SKM-1 treated with dmso at 0.1 percent for 144 hours (cell line): ENCODE data around the gene ITGA7.

ENCODE experiments used
- DNase-seq: peaks from one replicate; lab custom pipeline; 2025; ENCODE audit not compliant: unreplicated experiment; lab: John Stamatoyannopoulos, UW

The ITGA7 gene

DNA sequence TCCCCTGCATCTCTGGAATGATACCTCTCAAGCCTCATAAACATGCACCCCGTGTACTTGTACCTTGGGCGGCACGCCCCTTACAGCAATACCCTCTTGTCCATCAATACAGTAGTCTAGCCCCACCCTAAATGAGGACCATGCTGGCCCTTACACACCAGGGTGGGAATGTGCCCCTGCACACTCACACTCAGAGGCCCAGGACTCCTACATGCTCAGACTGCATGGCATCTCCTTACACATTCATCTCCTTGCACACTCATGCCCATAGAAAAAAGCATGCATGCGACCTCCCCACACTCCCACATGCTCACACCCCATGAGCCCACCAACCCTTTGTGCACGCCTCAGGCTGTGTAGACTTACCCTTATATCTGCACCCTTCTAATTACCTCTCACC lies 22.0 kb downstream of the ITGA7 start:
- DNase-seq = no peak

DNA sequence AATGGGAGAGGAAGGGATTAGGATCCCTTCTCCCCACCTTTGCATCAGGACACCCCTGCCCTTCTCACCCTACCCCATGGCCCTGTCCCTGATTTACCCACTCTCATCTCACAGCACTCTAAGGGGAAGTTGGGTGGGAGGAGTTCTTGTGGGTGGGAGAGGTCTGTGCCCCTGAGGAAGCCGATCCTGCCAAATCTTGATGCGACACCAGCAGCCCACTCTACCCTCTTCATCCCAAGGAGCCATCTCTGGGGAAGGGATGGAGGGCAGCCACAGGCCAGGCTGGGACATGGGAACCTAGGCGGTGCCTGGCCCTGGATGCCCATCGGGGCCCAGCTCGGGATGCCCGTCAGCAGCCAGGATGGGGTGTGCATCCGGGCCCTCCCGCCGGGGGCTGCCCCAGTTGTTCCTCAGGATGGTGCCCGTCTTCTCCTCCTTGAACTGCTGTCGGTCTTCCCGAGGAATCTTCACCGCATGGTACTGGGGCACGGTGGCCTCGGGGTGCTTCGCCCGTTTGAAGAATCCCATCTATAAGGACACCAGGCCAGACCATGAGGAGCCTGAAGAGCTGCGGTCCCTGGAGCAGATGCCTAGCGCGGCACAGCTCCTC lies 22.8 kb downstream of the ITGA7 start:
- no peak for DNase-seq

DNA sequence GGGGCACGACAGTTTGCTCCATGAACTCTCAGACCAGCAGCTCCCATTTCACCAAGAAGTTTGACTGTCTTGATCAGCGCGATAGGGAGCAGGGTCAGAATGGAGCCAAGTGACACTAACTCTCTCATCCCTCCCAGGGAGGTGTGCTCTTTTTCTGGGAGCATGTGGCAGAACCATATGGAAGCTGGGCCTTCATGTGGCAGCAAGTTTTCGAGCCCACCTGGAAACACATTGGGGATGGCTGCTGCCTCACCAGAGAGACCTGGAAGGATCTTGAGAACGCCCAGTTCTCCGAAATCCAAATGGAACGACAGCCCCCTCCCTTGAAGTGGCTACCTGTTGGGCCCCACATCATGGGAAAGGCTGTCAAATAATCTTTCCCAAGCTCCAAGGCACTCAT lies 24.0 kb downstream of the ITGA7 start:
- DNase-seq = no peak

DNA sequence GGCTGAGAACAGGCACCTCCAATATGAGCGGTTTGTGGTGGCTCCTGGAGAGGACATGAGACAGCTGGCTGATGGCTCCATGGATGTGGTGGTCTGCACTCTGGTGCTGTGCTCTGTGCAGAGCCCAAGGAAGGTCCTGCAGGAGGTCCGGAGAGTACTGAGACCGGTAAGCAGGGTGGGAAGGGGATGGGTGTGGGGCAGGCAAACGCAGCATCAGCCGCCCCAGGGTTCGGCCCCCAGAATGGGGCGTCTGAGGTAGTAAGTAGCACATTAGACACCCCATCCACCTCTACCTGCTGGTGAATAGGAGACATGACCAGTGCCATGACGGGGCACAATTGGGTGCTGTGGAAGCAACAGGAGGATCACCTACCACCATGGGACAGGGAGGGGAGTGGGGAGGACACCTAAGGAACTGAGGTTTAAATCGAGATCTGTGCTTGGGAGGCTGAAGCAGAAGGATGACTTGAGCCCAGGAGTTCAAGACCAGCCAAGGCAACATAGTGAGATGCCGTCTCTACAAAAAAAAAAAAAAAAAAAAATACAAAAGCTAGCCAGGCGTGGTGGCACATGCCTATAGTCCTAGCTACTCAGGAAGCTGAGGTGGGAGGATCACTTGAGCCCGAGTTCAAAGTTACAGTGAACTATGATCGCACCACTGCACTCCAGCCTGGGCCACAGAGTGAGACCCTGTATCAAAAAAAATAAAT lies 25.5 kb downstream of the ITGA7 start:
- DNase-seq = no peak

DNA sequence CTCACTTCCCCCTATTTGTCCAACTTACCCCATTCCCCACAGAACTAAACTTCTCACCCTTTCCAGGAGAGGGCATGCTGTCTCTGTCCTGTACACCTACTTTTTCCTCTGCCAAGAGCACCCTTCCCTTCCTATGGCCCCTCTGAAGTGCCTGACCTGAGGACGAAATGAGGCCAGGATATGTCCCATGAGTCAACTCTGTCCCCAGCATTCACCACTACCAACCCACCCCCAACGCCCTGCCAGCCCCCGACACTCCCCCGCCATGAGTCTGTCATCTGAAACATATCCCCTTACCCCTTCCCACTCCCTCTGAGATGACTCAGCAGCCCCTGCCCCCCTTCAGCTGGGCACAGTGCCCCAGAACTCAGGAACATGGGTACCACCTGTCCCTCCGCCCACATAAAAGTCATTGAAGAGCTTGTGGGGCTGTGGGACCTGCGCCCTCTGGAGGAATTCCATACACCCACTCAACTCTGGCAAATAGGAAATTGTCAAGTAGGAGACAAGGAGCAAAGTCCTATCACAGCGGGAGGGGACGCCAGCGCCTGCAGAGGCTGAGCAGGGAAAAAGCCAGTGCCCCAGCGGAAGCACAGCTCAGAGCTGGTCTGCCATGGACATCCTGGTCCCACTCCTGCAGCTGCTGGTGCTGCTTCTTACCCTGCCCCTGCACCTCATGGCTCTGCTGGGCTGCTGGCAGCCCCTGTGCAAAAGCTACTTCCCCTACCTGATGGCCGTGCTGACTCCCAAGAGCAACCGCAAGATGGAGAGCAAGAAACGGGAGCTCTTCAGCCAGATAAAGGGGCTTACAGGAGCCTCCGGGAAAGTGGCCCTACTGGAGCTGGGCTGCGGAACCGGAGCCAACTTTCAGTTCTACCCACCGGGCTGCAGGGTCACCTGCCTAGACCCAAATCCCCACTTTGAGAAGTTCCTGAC lies 26.3 kb downstream of the ITGA7 start:
- DNase-seq = peak; percentile 39

DNA sequence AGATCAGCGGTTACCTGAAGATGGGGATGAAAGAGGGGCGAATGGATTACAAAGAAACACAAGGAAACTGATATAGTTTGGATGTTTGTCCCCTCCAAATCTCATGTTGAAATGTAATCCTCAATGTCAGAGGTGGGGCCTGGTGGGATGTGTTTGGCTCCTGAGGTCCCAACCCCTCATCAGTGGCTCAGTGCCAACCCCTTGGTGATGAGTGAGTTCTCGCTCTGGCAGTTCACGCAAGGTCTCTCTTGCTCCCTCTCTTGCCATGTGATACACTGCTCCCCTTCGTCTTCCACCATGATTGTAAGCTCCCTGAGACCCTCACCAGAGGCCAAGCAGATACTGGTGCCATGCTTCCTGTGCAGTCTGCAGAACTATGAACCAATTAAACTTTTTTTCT lies 28.0 kb downstream of the ITGA7 start:
- DNase-seq = no peak

DNA sequence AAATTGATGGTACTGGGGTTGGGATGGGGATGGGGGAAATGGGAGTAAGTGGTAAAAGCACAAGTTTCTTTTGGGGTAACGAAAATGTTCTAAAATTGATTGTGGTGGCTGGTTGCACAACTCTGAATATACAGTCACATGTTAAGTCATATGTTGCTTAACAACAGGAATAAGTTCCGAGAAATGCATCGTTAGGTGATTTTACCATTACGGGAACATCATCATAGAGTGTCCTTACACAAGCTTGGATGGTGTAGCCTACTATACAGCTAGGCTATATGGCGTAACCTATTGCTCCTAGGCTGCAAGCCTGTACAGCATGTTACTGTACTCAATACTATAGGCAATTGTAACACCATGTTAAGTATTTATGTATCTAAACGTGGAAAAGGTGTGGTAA lies 31.0 kb downstream of the ITGA7 start:
- peak; percentile 30 for DNase-seq

DNA sequence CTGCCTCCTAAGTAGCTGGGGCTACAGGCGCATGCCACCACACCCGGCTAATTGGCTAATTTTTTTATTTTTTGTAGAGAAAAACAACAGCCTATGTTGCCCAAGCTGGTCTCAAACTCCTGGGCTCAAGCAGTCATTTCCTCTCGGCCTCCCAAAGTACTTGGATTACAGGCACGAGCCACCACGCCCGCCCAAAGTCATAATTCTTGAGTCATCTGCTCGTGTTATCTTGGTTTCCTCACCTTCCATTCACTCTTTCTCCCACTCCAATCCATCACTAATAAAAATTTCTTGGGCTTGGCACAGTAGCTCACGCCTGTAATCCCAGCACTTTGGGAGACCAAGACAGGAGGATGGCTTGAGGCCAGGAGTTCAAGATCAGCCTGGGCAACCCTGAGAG lies 32.0 kb downstream of the ITGA7 start:
- DNase-seq = no peak

DNA sequence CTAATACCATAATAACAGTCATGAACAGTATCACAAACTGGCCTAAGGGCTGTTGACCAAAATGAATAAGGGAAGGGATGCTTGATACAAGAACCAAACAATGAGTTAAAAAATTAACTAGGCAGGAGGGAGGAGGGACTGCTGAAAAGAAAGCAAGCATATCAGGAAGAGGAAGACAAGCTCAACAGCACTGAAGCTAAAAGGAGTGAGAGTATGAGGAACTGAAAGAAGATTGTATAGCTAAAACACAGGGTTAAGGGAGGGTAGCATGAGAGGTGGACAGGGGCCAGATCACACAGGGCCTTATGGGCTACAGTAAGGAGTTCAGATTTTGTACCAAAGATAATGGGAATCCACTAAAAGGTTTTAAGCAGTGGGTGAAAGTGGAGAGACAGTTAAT lies 34.1 kb downstream of the ITGA7 start:
- peak; percentile 47 for DNase-seq

DNA sequence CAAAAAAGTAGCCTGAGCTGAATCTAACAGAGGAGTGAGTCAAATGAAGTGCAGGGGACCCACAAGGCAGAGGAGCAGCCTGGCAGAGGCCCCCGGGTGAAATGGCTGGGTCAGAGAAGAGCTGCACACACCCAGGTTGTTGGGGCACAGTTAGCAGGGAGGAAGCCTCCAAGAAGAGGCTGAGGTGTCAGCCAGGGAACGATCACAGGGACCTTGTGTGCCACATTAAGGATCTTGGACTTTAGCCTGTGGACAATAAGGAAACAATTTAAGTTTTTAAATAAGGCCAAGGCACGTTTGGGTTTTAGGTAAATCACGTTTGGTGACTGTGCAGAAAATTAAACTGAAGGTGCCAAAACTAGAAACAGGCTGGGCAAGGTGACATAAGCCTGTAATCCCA lies 36.0 kb downstream of the ITGA7 start:
- DNase-seq = no peak

DNA sequence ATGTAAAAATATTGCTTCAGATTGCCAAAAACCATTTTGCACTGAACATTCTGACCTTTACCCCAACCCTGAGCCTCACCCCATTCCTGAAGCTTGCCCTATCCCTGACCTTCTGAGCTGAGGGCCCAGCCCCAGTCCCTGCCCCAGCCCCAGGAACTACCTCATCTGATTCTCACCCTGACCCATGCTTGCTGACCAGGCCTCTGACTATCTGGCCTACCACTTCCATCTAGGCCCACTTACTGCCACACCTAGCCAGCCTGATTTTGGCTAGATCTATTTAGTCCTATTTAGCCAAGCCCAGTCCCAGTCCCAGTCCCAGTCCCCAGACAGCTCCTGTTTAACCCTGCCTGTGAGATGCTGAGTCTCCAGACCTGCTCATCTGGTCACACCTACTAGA lies 37.4 kb downstream of the ITGA7 start:
- no peak for DNase-seq

DNA sequence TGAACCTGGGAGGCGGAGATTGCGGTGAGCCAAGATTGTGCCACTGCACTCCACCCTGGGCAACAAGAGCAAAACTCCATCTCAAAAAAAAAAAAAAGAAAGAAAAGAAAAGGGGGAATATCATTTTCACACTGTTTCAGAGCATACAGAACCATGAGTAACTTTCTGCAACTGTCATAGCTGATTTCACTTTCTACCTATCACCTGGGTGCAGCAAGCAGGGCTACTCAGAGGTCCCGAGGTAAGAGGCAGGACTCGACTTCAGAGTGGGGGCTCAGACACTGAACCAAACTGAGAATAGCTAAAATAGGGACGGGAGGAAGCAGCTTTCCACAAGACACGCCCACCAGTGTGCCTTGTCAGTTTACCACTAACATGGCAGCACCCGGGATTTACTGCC lies 41.2 kb downstream of the ITGA7 start:
- no peak for DNase-seq

DNA sequence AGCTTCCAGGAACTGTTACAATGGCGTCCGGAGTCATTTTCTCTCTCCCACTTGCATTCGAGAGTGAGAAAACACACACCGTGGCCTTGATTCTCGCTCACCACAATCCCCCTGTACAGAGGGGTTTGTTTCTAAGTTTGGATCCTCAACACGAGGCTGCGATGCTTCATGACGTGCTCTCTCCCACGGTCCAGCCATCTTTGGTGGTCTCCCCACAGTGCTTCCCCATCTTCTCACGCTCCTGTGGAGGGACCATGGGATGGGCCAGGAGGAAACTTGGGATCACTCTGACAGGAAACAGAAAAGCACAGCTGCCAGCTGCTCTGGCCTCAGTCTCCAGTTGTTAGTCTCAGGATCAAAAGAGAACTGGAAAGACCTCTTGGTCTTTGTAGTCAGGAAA lies 42.9 kb downstream of the ITGA7 start:
- no peak for DNase-seq

DNA sequence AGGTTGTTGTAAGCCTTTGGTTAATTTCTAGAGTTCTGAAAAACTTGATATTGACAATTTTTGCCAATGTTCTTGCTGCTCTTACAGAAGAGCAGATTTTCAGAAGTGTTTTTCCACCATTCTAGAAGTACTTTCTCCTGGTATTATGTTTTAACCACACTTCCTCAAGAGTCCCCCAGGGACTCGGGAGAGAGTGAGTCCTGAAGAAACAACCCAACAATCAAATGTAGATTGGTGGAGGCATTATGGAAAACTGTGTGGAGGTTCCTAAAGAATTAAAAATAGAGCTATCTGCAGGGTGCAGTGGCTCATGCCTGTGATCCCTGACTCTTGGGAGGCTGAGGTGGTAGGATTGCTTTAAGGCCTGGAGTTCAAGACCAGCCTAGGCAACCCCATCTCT lies 44.3 kb downstream of the ITGA7 start:
- DNase-seq = no peak

DNA sequence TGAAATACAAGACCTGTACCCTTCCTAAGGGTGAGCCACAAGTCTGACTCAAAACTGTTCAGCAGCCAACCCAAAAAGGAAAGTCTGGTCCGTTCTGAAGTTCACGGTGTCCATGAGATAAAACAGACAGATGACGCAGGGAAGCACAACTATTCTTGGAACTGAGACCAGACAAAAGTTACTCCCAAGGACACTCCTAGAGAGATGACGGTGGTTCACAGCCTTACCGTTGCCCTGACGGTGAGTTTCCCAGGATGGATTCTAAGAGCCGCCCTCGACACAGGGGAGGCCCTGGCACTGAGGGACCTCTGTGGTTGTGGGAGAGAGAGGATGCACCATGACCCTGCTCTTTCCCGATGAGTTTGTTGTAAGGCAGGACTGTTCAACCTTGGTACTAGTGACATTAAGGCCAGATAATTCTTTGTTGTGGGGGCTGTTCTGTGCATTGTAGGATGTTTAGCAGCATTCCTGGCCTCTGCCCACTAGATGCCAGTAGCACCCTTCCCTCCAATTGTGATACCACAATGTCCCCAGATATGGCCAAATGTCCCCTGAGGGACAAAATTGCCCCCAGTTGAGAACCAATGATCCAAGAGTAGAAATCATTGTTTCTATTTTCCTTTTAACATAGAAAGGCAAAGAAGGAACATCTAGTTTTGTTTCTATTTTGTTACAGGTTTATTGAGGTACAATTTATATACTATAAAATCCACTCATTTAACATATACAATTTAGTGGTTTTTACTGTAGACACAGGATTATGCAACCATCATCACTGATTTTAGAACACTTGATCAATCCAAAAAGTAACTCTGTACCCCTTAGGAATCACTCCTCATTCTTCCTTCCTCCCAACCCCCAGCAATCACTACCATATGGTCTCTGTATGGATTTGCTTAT lies 48.0 kb downstream of the ITGA7 start:
- no peak for DNase-seq

DNA sequence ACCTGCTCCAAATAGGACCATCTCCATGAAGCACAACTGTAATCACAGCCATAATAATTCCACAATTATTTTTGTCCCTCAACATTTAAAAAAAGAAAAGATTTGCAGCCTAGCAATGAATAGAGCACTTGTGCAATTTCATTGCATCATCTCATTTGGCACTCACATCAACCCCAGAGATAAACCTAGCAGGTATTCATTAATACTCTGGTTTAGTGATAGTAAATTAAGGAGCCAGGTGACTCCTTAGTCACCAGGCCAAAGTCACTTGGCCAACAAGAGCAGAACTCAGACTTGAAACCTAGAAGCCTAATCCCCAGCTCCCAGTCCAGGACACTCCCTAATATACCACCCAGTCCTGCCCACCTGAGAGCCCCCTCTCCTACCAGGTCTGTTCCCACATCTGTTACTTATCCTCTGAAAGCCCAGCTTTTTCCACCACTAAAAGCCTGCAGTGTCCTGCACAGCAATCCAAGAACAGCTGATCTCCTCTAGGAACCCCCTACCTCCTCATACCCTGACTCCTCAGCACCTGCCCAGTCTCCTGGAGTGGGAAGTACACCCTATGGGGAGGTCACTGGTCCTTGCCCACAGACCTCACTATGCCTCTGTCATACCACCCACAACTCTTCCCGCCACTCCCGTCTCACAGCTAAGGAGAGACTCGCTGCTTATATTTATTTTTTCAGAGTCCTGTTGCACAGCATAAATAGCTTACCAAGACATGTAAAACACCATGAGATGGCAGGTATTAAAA lies 48.9 kb downstream of the ITGA7 start:
- no peak for DNase-seq

DNA sequence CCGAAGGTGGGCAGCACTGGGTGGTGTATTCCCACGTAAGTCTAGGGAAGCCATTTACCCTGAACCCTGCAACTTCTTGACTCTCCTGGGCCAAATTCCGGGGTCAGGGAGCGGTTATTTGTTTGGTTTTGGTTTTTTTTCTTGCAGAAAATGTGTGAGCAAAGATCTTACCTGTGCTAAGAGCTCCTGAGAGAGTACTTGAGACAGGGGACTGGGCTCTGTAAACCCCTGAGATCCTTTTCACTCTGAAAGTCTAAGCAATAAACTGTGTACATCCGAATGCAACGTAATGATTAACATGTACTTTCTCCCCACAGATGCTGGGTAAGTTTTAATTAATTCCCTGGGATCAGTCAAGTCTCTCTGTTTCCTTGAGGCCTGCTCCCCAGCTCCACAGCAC lies 49.5 kb downstream of the ITGA7 start:
- no peak for DNase-seq

DNA sequence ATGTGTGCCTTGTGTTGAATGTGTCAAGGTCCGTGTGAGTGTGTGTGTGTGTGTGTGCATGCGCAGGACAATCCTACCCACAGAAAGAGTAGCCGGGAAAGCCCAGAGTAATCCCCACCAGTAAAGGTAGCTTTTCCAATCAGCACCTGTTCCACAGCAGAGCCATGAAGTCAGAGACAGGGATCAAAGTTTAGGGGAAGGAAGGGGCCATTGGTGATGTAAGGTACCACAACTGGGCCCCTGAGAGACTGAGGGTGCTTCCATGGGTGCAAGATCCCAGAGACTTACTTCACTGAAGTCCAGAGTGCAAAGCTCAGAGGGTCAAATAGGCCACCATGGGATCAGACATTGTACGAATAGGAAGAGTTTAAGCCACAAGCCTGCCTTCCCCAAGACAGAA lies 50.5 kb downstream of the ITGA7 start:
- no peak for DNase-seq

DNA sequence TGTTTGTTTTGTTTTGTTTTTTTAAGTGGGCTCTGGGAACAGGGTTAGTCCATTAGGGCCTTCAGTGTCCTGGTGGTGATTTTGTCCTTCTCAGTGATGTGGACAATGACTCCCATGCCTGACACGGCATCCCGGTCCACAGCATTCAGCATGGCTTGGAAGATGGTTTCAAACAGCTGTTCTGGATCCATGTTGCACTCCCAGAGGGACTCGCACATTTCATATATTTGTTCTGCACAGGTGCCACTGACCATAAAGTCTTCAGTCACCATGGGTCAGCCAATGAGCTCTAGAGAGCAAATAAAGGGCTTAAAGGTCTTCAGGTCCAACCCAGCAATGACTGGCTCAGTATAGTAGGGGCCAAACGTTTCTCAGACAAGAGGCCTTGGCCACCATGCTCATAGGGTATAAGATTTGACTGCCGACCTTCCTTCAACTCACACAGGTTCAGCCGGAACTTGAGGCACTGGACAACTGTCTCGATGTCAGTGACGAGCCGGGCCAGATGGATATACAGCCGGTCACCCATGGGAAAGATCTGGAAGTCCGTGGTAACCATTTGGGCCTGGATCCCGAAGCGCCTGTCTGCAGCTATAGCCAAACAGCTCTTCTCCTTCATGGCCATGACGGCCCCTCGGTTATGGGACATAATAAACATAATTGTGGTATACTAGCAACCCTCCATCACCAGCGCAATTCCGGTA lies 53.0 kb downstream of the ITGA7 start:
- no peak for DNase-seq

DNA sequence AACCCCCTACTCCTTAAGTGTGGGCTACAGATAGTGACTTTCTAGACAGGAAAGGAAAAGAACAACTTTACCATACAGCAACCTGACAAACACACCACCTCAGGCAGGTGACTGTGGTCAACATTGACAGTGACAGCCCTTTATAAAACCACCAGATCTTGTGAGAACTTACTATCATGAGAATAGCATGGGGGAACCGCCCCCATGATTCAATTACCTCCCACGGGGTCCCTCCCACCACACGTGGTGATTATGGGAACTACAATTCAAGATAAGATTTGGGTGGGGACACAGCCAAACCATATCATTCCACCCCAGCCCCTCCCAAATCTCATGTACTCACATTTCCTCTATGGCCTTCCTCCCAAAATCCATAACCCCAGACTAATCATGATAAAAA lies 54.7 kb downstream of the ITGA7 start:
- no peak for DNase-seq
